Osteoblast (primary cell): ENCODE data around the gene COX10. TPM values are rescaled to one million over a fixed set of nuclear protein-coding genes. Genes with fewer than 3 reads are reported as not detected.
"Not testable (repeated sequence)": the region's sequence is repeated elsewhere in the genome, so short reads cannot be mapped to it uniquely, and the experiment has no call there.

Experiments used
- DNase-seq: peaks from one replicate; pipeline ENCODE4 v3.0.0; 2011; ENCODE audit warnings: low spot score, mixed read lengths; ENCODE audit not compliant: insufficient read length; ENCODE audit errors: missing footprints
- H2AFZ ChIP-seq: 2 replicates; pipeline ENCODE4 v1.6.0; 2011; ENCODE audit warnings: mild to moderate bottlenecking, low read length
- H3K27ac ChIP-seq: 2 replicates; pipeline ENCODE4 v1.5.1; 2011; ENCODE audit warnings: mild to moderate bottlenecking, low read depth, low read length, moderate library complexity
- H3K27me3 ChIP-seq: 2 replicates; pipeline ENCODE4 v1.6.0; 2012; ENCODE audit warnings: mild to moderate bottlenecking, control low read depth, inconsistent platforms, low read length, moderate library complexity; ENCODE audit not compliant: insufficient read depth
- H3K36me3 ChIP-seq: 2 replicates; pipeline ENCODE4 v1.5.1; 2011; ENCODE audit warnings: mild to moderate bottlenecking, low read length, control low read depth, moderate library complexity; ENCODE audit not compliant: insufficient read depth
- H3K4me1 ChIP-seq: 2 replicates; pipeline ENCODE4 v1.5.1; 2011; ENCODE audit warnings: mild to moderate bottlenecking, low read length, control low read depth, moderate library complexity; ENCODE audit not compliant: insufficient read depth
- H3K4me2 ChIP-seq: 2 replicates; pipeline ENCODE4 v1.6.0; 2011; ENCODE audit warnings: mild to moderate bottlenecking, low read length; ENCODE audit not compliant: insufficient read depth
- H3K4me3 ChIP-seq: fragments of 200-600 bp; sonication (generic); 3 replicates; pipeline ENCODE4 v1.5.1; 2012; ENCODE audit warnings: mild to moderate bottlenecking, low read length, inconsistent platforms; ENCODE audit not compliant: insufficient read depth
- H3K79me2 ChIP-seq: 2 replicates; pipeline ENCODE4 v1.6.0; 2012; ENCODE audit warnings: mild to moderate bottlenecking, low read length, control low read depth, inconsistent platforms; ENCODE audit not compliant: insufficient read depth
- H3K9me3 ChIP-seq: 2 replicates; pipeline ENCODE4 v1.5.1; 2011; ENCODE audit warnings: low read depth, low read length, control low read depth
- H4K20me1 ChIP-seq: 2 replicates; pipeline ENCODE4 v1.6.0; 2012; ENCODE audit warnings: mild to moderate bottlenecking, low read length, control low read depth; ENCODE audit not compliant: insufficient read depth
- total RNA-seq: library from RNA; depleted of rRNA; stranded (reverse); fragments of >200 nt; gene quantifications from 2 replicates; pipeline ENCODE4 v1.2.3, GENCODE V29; 2012
- TF ChIP-seq, protein P1 (sequence below): IDR thresholded peaks from 2 replicates; pipeline ENCODE4 v1.5.1; 2011; ENCODE audit warnings: mild to moderate bottlenecking, low read depth, low read length, moderate library complexity; ENCODE audit errors: extremely low read depth

The COX10 gene
- total RNA-seq, 1 donor = 14.8 TPM

DNA sequence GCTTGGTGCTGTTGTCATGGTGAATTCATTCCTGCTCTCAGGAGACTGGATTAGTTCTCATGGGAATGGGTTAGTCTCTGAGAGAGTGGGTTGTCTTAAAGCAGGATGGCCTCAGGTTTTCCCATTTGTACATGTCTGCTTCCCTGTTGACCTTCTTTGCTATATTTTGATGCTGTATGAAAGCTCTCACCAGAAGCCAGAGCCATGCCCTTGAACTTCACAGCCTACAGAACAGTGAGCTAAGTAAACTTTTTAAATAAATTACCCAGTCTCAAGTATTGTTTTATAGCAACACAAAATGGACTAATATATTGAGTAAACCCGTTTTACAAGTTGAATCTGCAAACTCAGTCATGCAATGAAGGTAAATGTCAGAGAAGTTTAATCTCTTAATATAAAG lies 100.6 kb downstream of the COX10 start:
- TF ChIP-seq, protein P1, sequence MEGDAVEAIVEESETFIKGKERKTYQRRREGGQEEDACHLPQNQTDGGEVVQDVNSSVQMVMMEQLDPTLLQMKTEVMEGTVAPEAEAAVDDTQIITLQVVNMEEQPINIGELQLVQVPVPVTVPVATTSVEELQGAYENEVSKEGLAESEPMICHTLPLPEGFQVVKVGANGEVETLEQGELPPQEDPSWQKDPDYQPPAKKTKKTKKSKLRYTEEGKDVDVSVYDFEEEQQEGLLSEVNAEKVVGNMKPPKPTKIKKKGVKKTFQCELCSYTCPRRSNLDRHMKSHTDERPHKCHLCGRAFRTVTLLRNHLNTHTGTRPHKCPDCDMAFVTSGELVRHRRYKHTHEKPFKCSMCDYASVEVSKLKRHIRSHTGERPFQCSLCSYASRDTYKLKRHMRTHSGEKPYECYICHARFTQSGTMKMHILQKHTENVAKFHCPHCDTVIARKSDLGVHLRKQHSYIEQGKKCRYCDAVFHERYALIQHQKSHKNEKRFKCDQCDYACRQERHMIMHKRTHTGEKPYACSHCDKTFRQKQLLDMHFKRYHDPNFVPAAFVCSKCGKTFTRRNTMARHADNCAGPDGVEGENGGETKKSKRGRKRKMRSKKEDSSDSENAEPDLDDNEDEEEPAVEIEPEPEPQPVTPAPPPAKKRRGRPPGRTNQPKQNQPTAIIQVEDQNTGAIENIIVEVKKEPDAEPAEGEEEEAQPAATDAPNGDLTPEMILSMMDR = no peak
- Histone ChIP-seq H4K20me1 (no peaks in the 10 kb centered on the region), H3K27ac (no peak overlapping the region), H3K36me3 (no peaks in the 10 kb centered on the region), H3K4me3 (no peak overlapping the region), H3K79me2 (no peaks in the 10 kb centered on the region), H3K4me2 (no peak overlapping the region), H2AFZ (no peak overlapping the region), H3K4me1 (no peaks in the 10 kb centered on the region), H3K9me3 (no peaks in the 10 kb centered on the region), H3K27me3 (no peaks in the 10 kb centered on the region)
- DNase-seq = no peak

DNA sequence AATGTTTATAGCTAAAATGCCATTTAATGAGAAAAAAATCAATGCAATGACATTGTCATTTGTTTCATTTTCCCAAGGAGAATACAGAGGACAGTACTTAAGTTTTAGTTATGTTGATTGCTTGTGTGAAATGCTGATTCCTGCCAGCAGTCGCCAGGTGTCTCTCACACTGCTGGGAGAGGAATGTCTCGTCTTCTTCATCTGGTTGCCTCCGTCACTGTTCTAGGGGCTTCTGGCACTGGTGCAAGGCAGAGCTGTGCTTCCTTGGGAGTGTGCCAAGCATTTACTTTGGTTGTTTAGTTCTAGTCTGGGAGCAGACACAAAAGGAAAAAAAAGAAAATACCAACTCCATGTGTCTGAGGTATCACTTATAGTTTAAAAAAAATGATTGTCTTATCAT lies 107.7 kb downstream of the COX10 start:
- not testable (repeated sequence) for H3K27me3 ChIP-seq, H4K20me1 ChIP-seq, H3K4me1 ChIP-seq, H3K27ac ChIP-seq, H3K9me3 ChIP-seq, H3K79me2 ChIP-seq, H2AFZ ChIP-seq, H3K36me3 ChIP-seq, H3K4me2 ChIP-seq, H3K4me3 ChIP-seq, DNase-seq

- H3K36me3 ChIP-seq, H3K27me3 ChIP-seq, H3K27ac ChIP-seq, H3K79me2 ChIP-seq, H3K4me1 ChIP-seq, H3K4me2 ChIP-seq, H2AFZ ChIP-seq, H3K9me3 ChIP-seq, H3K4me3 ChIP-seq, DNase-seq, H4K20me1 ChIP-seq: not testable (repeated sequence)
Measured at GRCh38 chr17:14177801-14178200, 108.5 kb downstream of the COX10 start.

GRCh38 chr17:14179951-14180350 lies 110.6 kb downstream of the COX10 start:
- not testable (repeated sequence) for H2AFZ ChIP-seq, H3K27ac ChIP-seq, H3K4me3 ChIP-seq

GRCh38 chr17:14182084-14182483 lies 112.8 kb downstream of the COX10 start:
- not testable (repeated sequence) for H3K79me2 ChIP-seq, H4K20me1 ChIP-seq, H2AFZ ChIP-seq, H3K36me3 ChIP-seq, H3K4me3 ChIP-seq, DNase-seq, H3K9me3 ChIP-seq, H3K4me1 ChIP-seq, H3K27ac ChIP-seq, H3K27me3 ChIP-seq, H3K4me2 ChIP-seq

More at GRCh38 chr17:14179951-14180350, 110.6 kb downstream of the COX10 start:
- not testable (repeated sequence) for H3K9me3 ChIP-seq, H3K4me1 ChIP-seq, H3K4me2 ChIP-seq, H3K79me2 ChIP-seq, H4K20me1 ChIP-seq, H3K36me3 ChIP-seq, H3K27me3 ChIP-seq, DNase-seq

GRCh38 chr17:14184536-14184935 lies 115.2 kb downstream of the COX10 start:
- not testable (repeated sequence) for H3K27me3 ChIP-seq, H3K36me3 ChIP-seq, H3K9me3 ChIP-seq, H3K4me3 ChIP-seq, H4K20me1 ChIP-seq, H3K4me1 ChIP-seq, DNase-seq, H3K79me2 ChIP-seq, H3K27ac ChIP-seq, H3K4me2 ChIP-seq, H2AFZ ChIP-seq

DNA sequence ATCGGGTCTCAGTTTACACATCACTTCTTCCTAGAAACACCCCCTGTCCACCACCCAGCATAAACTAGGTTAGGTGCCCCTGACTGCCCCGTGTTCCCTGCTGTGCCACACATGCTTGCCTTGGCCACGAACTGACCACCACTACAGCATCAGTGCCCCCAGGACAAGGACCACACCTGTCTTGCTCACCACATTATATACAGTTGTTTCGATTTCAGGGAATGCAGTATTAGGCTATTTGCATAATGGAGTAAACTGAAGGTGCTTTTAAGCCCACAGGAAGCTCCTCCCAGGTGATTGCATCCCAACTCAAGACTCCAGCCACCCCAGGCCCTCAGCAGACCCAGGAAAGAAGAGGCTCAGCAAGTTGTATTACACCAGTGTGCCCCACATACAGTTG lies 117.1 kb downstream of the COX10 start:
- H3K4me2 ChIP-seq, H3K27me3 ChIP-seq, H3K79me2 ChIP-seq, H4K20me1 ChIP-seq, H2AFZ ChIP-seq, H3K4me1 ChIP-seq, H3K27ac ChIP-seq, DNase-seq, H3K9me3 ChIP-seq, H3K4me3 ChIP-seq, H3K36me3 ChIP-seq: not testable (repeated sequence)

DNA sequence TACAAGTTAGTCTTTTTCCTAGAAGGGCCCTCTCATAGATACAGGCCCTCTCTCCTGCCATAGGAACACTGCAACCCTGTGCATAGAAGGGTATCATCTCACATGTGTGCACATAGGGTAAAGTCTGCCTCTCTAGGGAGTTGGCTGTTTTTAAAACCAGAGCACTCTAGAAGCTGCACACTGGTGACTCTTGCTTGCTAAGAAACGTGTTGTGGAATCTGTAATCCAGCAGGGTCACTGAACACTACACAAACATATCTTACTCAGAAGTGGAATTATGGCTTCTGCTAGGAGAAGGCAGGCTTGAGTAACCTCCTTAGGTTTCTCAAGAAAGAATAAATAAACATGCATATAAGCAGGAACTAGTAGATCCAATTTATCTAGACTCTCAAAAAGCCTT lies 121.5 kb downstream of the COX10 start:
- not testable (repeated sequence) for H3K36me3 ChIP-seq, H3K9me3 ChIP-seq, H3K27ac ChIP-seq, H3K4me1 ChIP-seq, H4K20me1 ChIP-seq, H2AFZ ChIP-seq, H3K4me3 ChIP-seq, H3K79me2 ChIP-seq, H3K27me3 ChIP-seq, DNase-seq, H3K4me2 ChIP-seq

GRCh38 chr17:14191469-14191868 lies 122.2 kb downstream of the COX10 start:
- H3K27ac ChIP-seq, H3K4me2 ChIP-seq, H3K27me3 ChIP-seq, H3K9me3 ChIP-seq, H3K36me3 ChIP-seq, H3K79me2 ChIP-seq, H3K4me1 ChIP-seq, H3K4me3 ChIP-seq, H2AFZ ChIP-seq, H4K20me1 ChIP-seq, DNase-seq: not testable (repeated sequence)
